Left forelimb (tissue), 1 donor: Measurements from ENCODE around the gene IL34.
A peak's percentile ranks its signal among the peaks of the same experiment; 100 is the strongest.
"Not testable (repeated sequence)": the region's sequence is repeated elsewhere in the genome, so short reads cannot be mapped to it uniquely, and the experiment has no call there.

Experiments used
- DNase-seq: peaks from one replicate; pipeline ENCODE4 v3.0.0-alpha.2; 2018; ENCODE audit warnings: low spot score

Gene IL34

DNA sequence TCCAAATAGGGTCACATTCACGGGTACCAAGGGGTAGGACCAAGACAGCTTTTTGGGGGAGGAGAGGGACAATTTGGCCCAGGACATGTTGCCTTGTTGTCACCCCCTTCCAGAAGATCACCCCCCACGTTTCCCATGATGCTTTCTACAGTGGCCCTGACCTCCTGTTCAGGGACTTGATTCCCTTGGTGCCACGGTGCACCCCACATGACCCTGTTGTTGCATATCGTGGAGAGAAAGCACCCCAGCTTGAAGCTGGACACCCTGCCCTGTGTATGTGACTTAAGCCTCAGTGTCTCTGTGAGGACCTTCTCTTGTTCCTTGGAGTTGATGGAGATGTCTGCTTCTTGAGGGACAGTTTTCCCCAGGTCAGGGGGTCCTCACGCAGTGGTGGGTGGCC is 12.6 kb downstream of the IL34 start:
- no peak for DNase-seq

DNA sequence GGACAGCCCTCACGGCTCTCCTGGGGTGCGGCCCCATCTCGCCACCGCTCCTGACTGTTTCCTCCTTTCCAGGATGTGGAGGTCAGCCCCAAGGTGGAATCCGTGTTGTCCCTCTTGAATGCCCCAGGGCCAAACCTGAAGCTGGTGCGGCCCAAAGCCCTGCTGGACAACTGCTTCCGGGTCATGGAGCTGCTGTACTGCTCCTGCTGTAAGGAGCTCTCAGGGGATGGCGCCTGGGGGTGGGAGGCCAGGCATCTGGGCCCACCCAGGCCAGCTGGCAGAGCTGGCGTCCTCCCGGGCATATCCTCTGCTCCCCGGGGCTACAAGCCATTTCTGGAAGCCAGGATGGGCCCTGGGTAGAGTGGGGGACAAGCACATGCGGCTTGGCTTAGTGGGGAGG is 13.2 kb downstream of the IL34 start:
- DNase-seq, result peak; percentile 59

DNA sequence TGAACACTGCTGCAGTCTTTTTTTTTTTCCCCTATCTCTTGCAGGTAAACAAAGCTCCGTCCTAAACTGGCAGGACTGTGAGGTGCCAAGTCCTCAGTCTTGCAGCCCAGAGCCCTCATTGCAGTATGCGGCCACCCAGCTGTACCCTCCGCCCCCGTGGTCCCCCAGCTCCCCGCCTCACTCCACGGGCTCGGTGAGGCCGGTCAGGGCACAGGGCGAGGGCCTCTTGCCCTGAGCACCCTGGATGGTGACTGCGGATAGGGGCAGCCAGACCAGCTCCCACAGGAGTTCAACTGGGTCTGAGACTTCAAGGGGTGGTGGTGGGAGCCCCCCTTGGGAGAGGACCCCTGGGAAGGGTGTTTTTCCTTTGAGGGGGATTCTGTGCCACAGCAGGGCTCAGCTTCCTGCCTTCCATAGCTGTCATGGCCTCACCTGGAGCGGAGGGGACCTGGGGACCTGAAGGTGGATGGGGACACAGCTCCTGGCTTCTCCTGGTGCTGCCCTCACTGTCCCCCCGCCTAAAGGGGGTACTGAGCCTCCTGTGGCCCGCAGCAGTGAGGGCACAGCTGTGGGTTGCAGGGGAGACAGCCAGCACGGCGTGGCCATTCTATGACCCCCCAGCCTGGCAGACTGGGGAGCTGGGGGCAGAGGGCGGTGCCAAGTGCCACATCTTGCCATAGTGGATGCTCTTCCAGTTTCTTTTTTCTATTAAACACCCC is 13.8 kb downstream of the IL34 start:
- DNase-seq, result no peak

DNA sequence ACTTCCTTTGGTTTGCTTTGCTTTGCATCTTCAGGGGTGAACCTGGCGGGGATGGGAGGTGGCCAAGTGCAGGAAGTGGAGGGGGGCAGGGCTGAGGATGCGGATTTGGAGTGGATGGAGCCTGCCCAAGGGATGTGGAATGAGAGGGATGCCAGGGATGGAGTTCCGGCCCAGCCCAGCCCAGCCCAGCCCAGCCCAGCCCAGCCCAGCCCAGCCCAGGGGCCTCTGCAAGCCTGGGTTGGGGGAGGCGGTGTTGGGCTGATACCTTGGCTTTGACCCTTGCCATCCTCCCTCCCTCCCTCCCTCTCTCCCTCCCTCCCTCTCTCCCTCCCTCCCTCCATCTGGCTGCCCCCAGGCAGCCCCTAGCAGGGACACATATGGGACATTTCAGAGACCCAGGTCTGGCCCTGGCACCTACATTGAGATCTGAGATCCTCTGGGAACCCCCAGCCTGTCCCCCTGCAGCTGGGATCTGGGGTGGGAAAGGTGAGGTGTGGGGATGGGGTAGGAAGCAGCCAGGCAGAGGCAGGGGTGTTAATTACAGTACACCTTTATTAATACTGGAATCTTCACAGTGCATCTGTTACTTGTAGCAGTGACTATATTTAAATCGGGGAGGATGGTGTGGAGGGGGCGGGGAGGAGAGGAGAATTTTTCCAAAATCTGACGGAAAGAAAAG is 14.5 kb downstream of the IL34 start:
- DNase-seq, result peak; percentile 56

DNA sequence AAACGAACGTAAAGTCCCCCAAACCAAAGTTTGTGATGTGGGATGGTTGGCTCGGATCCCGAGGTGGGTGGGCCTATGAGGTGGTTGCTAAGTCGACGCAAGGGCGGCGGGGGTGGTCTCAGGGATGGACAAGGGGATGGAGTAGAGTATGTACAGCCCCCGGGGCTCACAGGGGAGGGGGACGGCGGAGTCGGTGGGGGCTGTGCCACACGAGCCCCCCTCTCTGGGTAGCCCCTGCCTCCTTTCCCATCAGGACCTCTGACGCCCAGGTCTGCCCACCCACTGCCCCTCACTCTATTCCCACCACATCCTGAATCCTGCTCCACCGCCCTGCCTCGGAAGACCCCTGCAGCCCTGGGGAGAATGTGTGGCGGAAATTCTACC is 15.2 kb downstream of the IL34 start:
- peak; percentile 69 for DNase-seq

DNA sequence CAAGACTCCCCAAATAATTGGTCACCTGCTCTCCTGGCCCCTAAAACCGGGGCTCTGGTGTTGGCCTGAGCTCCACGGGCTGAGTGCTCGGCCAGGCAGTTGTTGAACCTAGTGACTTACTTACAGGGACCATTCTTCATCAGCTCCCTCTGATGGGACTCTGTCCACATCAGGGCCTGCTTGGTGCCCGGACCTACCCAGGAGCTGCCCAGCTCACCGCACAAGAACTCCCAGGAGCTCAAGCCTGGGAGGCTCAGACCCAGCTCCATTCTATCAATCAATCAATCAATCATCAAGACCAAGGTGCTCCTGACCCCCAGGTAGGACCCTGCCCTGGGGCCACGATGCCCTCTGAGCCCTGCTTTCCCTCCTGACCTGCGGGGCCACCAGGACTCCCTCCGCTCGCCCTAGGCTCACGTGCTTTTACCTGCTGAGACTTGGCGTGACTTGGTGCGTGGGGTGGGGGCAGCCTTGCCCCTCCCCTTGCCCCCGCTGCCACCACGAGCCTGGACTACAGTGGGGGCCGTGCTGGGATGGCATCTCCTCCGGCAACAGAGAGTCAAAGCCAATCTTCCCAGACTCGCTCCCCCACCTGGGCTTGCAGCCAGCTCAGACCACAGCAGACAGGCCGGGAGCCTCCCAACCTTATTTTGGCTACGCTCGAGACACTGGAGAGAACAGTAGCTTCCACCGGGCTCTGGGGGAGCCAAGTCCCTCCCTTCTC is 15.7 kb downstream of the IL34 start:
- peak; percentile 72 for DNase-seq

DNA sequence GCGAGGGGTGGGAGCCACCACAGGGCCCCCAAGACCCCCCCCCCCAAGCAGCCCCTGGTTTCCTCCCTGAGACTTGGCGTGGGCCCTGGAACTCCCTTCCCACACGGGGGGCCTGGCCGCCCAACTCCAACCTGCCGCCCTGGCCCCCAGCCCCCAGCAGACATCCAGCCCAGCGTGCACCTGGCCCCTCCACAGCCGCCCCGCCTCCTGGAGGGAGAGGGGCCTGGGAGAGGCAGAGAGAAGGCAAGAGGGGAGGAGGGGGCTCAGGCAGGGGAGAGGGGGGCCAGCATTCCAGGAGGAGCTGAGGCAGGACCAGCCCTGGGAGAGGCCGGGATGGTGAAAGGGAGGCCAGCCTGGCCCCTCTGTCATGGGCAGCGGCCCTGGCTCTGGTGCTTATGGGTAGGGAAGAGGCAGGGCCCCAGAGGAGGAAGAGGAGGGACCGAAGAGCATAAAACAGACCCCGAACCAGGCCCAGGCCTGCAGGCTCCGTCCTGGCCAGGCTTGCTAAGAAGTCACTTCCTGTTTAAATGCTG is 16.7 kb downstream of the IL34 start:
- DNase-seq, result no peak

DNA sequence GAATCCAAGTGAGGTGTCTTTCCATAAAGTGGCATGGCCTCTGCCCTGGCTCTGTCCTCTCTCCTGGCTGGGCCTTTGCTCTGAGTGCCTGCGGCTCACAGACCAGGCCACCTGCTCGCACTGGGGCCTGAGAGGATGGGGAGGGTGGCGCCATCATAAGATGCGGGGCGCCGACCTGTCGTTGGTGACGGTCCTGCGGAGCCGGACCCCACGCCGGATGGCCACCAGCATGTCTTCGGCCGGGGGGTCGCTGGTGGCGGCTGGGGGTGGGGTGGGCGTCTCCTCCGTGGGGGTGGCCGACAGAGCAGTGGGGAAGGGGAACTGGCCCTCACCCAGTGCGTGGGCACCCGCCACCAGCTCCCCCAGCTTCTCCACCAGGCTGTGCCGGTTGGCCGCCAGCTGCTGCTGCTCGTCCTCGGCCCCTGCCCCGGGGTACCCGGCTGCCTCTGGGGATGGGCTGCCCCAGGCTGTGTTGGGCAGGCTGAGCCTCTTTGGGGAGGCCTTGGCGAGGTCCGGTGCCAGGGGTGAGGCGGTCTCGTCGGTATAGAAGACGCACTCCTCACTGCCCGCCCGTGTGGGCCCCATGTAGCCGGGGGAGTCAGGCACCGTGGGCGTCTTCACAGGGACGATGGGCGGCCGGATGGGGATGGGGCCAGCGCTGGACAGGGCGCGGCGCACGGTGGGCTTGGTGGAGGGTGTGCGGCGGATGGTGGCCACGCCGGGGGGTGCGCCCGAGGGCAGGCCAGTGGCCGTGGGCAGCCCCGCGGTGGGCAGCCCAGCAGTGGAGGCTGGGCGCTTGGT is 17.4 kb downstream of the IL34 start:
- no peak for DNase-seq

DNA sequence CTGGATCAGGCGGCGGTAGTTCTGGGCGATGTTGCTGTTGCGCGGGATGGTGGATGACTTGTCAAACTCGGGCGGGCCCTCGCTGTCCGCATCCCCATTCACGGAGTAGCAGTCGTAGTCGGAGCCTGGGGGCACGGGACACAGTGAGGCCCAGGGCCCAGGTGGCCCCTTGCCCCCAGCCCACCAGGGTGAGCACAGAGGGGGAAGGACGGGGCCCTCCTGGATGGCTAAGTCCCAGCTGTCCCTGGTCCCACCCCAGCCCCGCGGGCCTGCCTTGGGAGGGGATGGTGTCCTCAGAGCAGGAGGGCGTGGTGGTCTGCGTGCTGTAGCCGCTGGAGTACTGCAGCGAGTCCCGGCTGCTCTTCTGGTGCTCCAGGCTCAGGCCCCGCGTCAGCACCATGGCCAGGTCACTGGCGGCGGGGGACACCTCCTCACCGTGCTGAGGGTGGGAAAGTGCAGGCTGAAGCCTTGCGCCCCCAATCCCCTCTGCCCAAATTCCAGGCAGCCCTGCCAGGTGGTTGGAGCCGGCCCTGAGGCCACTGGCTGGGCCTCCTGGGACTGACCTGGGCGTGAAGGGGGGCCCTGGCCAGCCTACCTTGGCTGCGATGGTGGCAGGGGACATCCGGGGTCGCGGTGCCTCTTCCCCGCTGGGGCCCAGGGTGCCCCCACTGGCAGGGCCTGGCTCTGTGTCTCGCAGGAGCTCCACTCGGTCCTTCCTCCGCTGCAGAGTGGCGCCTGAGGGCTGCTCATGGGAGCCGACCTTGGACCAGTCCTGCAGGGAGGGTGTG is 18.2 kb downstream of the IL34 start:
- DNase-seq, result no peak

- no peak for DNase-seq
Observed at GRCh38 chr16:70665113-70665694, 18.8 kb downstream of the IL34 start.

GRCh38 chr16:70665806-70666735 is 19.7 kb downstream of the IL34 start:
- no peak for DNase-seq

GRCh38 chr16:70670175-70670574 is 23.8 kb downstream of the IL34 start:
- no peak for DNase-seq

- DNase-seq, result not testable (repeated sequence)
Observed at GRCh38 chr16:70670938-70671337, 24.6 kb downstream of the IL34 start.

- no peak for DNase-seq
Observed at GRCh38 chr16:70674221-70675014, 28.1 kb downstream of the IL34 start.

DNA sequence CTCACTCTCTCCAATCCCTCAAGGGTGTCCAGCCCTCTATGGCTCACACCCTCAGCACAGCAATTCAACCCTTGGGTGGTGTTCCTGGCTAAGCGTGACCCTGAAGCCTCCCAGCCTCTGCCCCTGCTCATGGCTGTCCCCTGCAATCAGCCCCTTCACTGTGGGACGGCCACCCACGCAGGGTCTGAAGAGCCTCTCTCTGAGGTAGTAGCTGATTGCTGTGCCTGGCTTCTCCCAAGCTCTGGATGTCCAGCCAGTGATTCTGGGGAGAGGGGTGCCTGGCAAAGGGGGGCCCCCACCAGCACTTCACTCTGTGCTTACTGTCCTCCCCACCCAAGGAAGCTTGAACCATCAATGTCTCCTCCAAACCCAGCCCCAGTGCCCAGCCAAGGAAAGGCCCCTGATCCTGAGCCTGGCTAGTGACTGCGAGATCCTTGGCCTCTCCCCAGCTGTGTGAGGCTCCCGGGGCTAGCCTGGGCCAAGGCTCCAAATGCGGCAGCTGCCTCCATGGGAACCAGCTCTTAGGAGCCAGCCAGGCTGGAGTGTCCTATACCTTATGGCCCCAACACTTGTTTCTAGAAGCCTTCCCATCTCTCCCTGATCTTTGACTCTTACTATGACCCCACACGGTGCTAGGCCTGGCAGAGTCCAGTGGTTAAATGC is 29.6 kb downstream of the IL34 start:
- DNase-seq, result no peak

DNA sequence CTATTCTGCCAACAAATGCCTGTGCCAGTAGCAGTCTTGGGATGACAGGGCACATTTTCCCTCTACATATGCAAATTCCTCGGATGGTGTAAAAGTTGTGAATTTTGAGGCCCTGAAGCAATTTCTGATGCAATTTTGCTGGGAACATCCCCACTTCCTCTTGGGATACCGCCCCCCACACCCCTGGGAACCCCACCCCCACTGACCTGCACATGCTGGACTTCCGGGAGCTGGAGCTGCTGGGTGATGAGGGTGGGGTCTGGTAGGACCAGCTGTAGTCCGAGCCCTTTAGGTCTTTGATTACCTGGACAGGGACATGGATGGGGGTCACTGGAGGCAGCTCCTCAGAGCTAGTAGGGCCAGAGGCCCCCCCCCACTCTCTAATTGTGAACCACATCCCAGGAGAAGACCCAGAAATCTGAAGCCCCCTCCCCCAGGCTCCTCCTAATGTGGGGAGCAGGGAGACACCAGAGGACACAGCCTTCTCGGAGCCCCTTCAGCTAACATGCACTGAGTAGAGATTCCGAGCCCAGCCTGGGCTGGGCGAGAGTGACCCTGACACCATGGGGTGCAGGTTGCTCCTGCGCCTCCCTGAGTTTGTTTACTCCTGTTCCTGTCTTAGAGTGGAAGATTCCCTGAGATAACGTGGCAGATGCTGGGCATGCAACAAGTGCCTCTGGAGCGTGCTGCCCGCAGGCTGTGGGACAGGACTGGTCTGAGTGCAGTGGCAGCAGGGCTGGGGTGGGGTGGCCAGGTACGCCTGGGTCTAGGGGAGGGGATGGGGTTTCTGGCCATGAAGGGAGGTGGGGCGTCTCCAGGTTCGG is 30.5 kb downstream of the IL34 start:
- DNase-seq, result no peak

DNA sequence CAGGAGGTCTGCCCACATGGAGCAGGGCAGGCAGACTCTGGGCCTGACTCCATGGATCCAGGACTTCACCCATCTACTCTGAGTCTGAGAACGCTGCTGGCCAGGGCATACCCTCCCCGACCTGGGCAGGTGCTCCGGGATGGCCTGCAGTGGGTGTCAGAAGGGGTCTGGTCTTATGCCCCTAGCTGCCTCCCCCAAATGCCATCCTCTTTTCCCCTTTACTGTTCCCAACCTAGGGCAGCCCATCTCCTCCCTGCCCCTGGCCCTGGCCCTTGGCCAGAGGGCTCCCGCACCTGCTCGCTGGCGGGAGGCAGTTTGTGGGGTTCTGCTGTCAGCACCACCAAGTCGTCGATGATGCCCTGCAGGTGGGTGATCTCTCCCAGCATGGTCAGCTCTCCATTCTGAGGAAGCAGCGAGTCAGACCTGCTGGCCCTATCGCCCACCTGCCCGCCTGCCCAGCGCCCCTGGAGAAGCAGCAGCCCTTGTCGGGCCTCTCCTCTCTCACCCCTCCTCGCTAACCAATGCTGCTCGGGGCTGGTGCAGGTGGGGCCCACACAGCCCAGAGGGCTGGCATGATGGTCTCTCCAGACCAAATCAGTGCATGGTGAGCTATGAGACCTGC is 31.3 kb downstream of the IL34 start:
- no peak for DNase-seq
